GM23338 (cell line): ENCODE results near the gene FOXL2NB. TPM values are rescaled to one million over a fixed set of nuclear protein-coding genes. Genes with fewer than 3 reads are reported as not detected.

Experiments
- ATAC-seq: fragments of 200-7000 bp; cut with Tn5 transposase; 3 replicates; pipeline ENCODE4 v1.9.1; 2020
- DNase-seq: peaks from one replicate; pipeline ENCODE4 v3.0.0-alpha.2; 2015; ENCODE audit warnings: low spot score
- H2AFZ ChIP-seq: fragments of 200-600 bp; sonication (generic); 2 replicates; pipeline ENCODE4 v1.8.0; 2016; ENCODE audit warnings: antibody characterized with exemption, mild to moderate bottlenecking, moderate library complexity
- H3F3A ChIP-seq: fragments of 200-600 bp; sonication (generic); replicated peaks from 2 replicates; pipeline ENCODE4 v1.8.0; 2017; ENCODE audit warnings: antibody characterized with exemption, mixed run types, low read depth
- H3K27ac ChIP-seq: fragments of 200-600 bp; sonication (generic); 2 replicates; pipeline ENCODE4 v1.6.1; 2016; ENCODE audit warnings: low read depth
- H3K27me3 ChIP-seq: fragments of 200-600 bp; sonication (generic); 2 replicates; pipeline ENCODE4 v1.8.0; 2016; ENCODE audit warnings: mild to moderate bottlenecking, mixed run types, moderate library complexity; ENCODE audit not compliant: insufficient read depth
- H3K36me3 ChIP-seq: fragments of 200-600 bp; sonication (generic); 2 replicates; pipeline ENCODE4 v1.8.0; 2016; ENCODE audit warnings: mild to moderate bottlenecking; ENCODE audit not compliant: insufficient read depth
- H3K4me1 ChIP-seq: fragments of 200-600 bp; sonication (generic); 2 replicates; pipeline ENCODE4 v1.8.0; 2016; ENCODE audit warnings: mild to moderate bottlenecking, moderate library complexity; ENCODE audit not compliant: insufficient read depth
- H3K4me2 ChIP-seq: fragments of 200-600 bp; sonication (generic); 2 replicates; pipeline ENCODE4 v1.7.1; 2017; ENCODE audit warnings: mixed run types
- H3K4me3 ChIP-seq: fragments of 200-600 bp; sonication (generic); 2 replicates; pipeline ENCODE4 v1.6.1; 2016; ENCODE audit warnings: mixed run types
- H3K79me2 ChIP-seq: fragments of 200-600 bp; sonication (generic); replicated peaks from 2 replicates; pipeline ENCODE4 v1.8.0; 2017; ENCODE audit warnings: mild to moderate bottlenecking; ENCODE audit not compliant: insufficient read depth
- H3K9me2 ChIP-seq: fragments of 200-600 bp; sonication (generic); 2 replicates; pipeline ENCODE4 v1.8.0; 2017; ENCODE audit not compliant: insufficient read depth
- H4K20me1 ChIP-seq: fragments of 200-600 bp; sonication (generic); replicated peaks from 2 replicates; pipeline ENCODE4 v1.8.0; 2017; ENCODE audit warnings: mild to moderate bottlenecking; ENCODE audit not compliant: insufficient read depth
- H3K27ac Mint-ChIP-seq: 2 replicates; pipeline ENCODE4 v1.8.0; 2020; ENCODE audit warnings: inconsistent platforms, mild to moderate bottlenecking, moderate library complexity, mixed read lengths
- H3K27me3 Mint-ChIP-seq: 3 replicates; pipeline ENCODE4 v1.8.0; 2022; ENCODE audit warnings: low read depth, mild to moderate bottlenecking, moderate library complexity, mixed read lengths, inconsistent platforms; ENCODE audit not compliant: insufficient read depth, poor library complexity
- H3K36me3 Mint-ChIP-seq: 3 replicates; pipeline ENCODE4 v1.8.0; 2021; ENCODE audit warnings: low read depth, mild to moderate bottlenecking, inconsistent platforms, moderate library complexity, mixed read lengths
- H3K4me1 Mint-ChIP-seq: 3 replicates; pipeline ENCODE4 v1.8.0; 2020; ENCODE audit warnings: mild to moderate bottlenecking, inconsistent platforms, mixed read lengths
- H3K4me3 Mint-ChIP-seq: 3 replicates; pipeline ENCODE4 v1.8.0; 2021; ENCODE audit warnings: moderate library complexity, mild to moderate bottlenecking, inconsistent platforms, mixed read lengths
- H3K9me3 Mint-ChIP-seq: 3 replicates; pipeline ENCODE4 v1.8.0; 2020; ENCODE audit warnings: moderate library complexity, mild to moderate bottlenecking, inconsistent platforms, mixed read lengths
- CREB1 ChIP-seq: fragments of 250-450 bp; sonication (Bioruptor Pico); IDR thresholded peaks from 2 replicates; pipeline ENCODE4 v1.5.0; 2020; ENCODE audit warnings: low read depth, mild to moderate bottlenecking, moderate library complexity
- ETS1 ChIP-seq: IDR thresholded peaks from 2 replicates; pipeline ENCODE4 v1.6.1; 2016; ENCODE audit warnings: antibody characterized with exemption
- EZH2 ChIP-seq: fragments of 200-600 bp; sonication (generic); IDR thresholded peaks from one replicate; pipeline ENCODE4 v1.8.0; 2017; ENCODE audit warnings: antibody characterized with exemption, mild to moderate bottlenecking, low read depth; ENCODE audit not compliant: unreplicated experiment
- EZH2phosphoT487 ChIP-seq: fragments of 200-600 bp; sonication (generic); IDR thresholded peaks from one replicate; pipeline ENCODE4 v1.8.1; 2018; ENCODE audit warnings: antibody characterized with exemption; ENCODE audit not compliant: unreplicated experiment
- JUNB ChIP-seq: IDR thresholded peaks from one replicate; pipeline ENCODE4 v1.6.1; 2016; ENCODE audit warnings: antibody characterized with exemption; ENCODE audit not compliant: unreplicated experiment
- NANOG ChIP-seq: IDR thresholded peaks from 2 replicates; pipeline ENCODE4 v1.6.1; 2016; ENCODE audit warnings: antibody characterized with exemption, borderline replicate concordance
- POLR2AphosphoS5 ChIP-seq: IDR thresholded peaks from 2 replicates; pipeline ENCODE4 v1.6.1; 2016; ENCODE audit warnings: antibody characterized with exemption, low read depth
- REST ChIP-seq: IDR thresholded peaks from one replicate; pipeline ENCODE4 v1.6.1; 2018; ENCODE audit warnings: antibody characterized with exemption; ENCODE audit not compliant: unreplicated experiment
- STAT1 ChIP-seq: IDR thresholded peaks from one replicate; pipeline ENCODE4 v1.6.1; 2016; ENCODE audit warnings: antibody characterized with exemption; ENCODE audit not compliant: unreplicated experiment
- ZNF114 ChIP-seq: fragments of 250-450 bp; sonication (Bioruptor Pico); IDR thresholded peaks from 2 replicates; pipeline ENCODE4 v1.5.0; 2020; ENCODE audit warnings: mild to moderate bottlenecking, moderate library complexity
- ZNF331 ChIP-seq: fragments of 250-450 bp; sonication (Bioruptor Pico); IDR thresholded peaks from 2 replicates; pipeline ENCODE4 v1.5.0; 2020; ENCODE audit warnings: low read depth, mild to moderate bottlenecking, moderate library complexity
- polyA plus RNA-seq: library from polyadenylated mRNA; unstranded; fragments of >200 nt; fragmentation: Nextera tagmentation; extraction: Ambion mirVana; gene quantifications from 2 replicates; pipeline ENCODE4 v1.2.1, GENCODE V29; 2016
- total RNA-seq: library from RNA; depleted of rRNA; stranded (reverse); fragments of >200 nt; shearing (Covaris generic); gene quantifications from 2 replicates; pipeline ENCODE4 v1.2.3, GENCODE V29; 2014
- TF ChIP-seq, protein P1 (sequence below): fragments of 250-450 bp; sonication (Bioruptor Pico); IDR thresholded peaks from 2 replicates; pipeline ENCODE4 v1.5.0; 2020; ENCODE audit warnings: mild to moderate bottlenecking, moderate library complexity
- TF ChIP-seq, protein P2 (sequence below), 2 experiments: fragments of 200-600 bp in 1 of 2; sonication (generic) in 1 of 2; conservative IDR thresholded peaks; 2 replicates each; pipeline versions ENCODE4 v1.5.1 to v1.6.1; 2016 to 2017; ENCODE audit warnings: antibody characterized with exemption in 2 of 2, low read depth in 2 of 2, mild to moderate bottlenecking in 2 of 2, moderate library complexity in 1 of 2

Gene FOXL2NB
- total and polyA plus RNA-seq, 2 experiments from 2014 or later, result 11.2 to 15.6 TPM

DNA sequence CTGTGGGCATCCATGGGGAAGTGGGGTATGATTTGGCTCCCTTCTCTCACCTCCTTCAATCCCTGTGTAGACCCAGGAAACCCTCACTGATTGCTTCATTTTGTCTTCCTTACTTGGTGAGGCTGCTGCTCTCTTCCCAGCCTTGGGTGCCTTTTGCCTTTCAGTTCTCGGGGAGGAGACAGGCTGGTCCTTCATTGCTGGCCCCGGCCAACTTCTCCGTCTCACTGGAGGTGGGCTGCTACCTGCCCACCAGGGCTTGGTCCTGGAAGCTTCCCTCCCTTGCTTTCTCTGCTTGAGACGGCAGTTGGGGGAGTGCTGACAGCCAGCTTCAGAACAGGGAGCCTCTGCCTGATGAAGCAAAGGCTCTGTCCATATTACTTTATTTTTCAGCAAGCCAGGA is 4.7 kb upstream of the FOXL2NB start:
- Histone ChIP-seq H3F3A (peaks cover 24% of the 10 kb centered on the region; the same call in 1 of the 2 replicates), H3K9me2 (no peaks in the 10 kb centered on the region), H3K4me3 (no peak overlapping the region), H2AFZ (no peak overlapping the region), H3K79me2 (no peaks in the 10 kb centered on the region), H3K27me3 (peaks cover 100% of the 10 kb centered on the region), H3K4me2 (peak overlapping the region; percentile 82; the same call in 1 of the 2 replicates), H3K27ac (no peak overlapping the region), H3K4me1 (peaks cover 52% of the 10 kb centered on the region), H3K36me3 (no peaks in the 10 kb centered on the region), H4K20me1 (peaks cover 20% of the 10 kb centered on the region)
- Mint-ChIP-seq H3K27me3 (peaks cover 93% of the 10 kb centered on the region), H3K4me3 (peak overlapping the region; percentile 78; the same call in 1 of the 3 replicates), H3K36me3 (0 out of 3 replicates have a peak, but pooled peaks cover 3% of the 10 kb centered on the region), H3K27ac (no peak overlapping the region), H3K4me1 (peaks cover 53% of the 10 kb centered on the region), H3K9me3 (peaks cover 12% of the 10 kb centered on the region)
- no peak for TF ChIP-seq STAT1
- TF ChIP-seq NANOG, result no peak
- TF ChIP-seq EZH2phosphoT487, result no peak
- no peak for TF ChIP-seq JUNB
- TF ChIP-seq EZH2, result no peak
- no peak for TF ChIP-seq POLR2AphosphoS5
- TF ChIP-seq CREB1, result no peak
- TF ChIP-seq, protein P1, sequence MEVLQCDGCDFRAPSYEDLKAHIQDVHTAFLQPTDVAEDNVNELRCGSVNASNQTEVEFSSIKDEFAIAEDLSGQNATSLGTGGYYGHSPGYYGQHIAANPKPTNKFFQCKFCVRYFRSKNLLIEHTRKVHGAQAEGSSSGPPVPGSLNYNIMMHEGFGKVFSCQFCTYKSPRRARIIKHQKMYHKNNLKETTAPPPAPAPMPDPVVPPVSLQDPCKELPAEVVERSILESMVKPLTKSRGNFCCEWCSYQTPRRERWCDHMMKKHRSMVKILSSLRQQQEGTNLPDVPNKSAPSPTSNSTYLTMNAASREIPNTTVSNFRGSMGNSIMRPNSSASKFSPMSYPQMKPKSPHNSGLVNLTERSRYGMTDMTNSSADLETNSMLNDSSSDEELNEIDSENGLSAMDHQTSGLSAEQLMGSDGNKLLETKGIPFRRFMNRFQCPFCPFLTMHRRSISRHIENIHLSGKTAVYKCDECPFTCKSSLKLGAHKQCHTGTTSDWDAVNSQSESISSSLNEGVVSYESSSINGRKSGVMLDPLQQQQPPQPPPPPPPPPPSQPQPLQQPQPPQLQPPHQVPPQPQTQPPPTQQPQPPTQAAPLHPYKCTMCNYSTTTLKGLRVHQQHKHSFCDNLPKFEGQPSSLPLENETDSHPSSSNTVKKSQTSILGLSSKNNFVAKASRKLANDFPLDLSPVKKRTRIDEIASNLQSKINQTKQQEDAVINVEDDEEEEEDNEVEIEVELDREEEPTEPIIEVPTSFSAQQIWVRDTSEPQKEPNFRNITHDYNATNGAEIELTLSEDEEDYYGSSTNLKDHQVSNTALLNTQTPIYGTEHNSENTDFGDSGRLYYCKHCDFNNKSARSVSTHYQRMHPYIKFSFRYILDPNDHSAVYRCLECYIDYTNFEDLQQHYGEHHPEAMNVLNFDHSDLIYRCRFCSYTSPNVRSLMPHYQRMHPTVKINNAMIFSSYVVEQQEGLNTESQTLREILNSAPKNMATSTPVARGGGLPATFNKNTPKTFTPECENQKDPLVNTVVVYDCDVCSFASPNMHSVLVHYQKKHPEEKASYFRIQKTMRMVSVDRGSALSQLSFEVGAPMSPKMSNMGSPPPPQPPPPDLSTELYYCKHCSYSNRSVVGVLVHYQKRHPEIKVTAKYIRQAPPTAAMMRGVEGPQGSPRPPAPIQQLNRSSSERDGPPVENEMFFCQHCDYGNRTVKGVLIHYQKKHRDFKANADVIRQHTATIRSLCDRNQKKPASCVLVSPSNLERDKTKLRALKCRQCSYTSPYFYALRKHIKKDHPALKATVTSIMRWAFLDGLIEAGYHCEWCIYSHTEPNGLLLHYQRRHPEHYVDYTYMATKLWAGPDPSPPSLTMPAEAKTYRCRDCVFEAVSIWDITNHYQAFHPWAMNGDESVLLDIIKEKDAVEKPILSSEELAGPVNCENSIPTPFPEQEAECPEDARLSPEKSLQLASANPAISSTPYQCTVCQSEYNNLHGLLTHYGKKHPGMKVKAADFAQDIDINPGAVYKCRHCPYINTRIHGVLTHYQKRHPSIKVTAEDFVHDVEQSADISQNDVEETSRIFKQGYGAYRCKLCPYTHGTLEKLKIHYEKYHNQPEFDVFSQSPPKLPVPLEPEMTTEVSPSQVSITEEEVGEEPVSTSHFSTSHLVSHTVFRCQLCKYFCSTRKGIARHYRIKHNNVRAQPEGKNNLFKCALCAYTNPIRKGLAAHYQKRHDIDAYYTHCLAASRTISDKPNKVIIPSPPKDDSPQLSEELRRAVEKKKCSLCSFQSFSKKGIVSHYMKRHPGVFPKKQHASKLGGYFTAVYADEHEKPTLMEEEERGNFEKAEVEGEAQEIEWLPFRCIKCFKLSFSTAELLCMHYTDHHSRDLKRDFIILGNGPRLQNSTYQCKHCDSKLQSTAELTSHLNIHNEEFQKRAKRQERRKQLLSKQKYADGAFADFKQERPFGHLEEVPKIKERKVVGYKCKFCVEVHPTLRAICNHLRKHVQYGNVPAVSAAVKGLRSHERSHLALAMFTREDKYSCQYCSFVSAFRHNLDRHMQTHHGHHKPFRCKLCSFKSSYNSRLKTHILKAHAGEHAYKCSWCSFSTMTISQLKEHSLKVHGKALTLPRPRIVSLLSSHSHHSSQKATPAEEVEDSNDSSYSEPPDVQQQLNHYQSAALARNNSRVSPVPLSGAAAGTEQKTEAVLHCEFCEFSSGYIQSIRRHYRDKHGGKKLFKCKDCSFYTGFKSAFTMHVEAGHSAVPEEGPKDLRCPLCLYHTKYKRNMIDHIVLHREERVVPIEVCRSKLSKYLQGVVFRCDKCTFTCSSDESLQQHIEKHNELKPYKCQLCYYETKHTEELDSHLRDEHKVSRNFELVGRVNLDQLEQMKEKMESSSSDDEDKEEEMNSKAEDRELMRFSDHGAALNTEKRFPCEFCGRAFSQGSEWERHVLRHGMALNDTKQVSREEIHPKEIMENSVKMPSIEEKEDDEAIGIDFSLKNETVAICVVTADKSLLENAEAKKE (CRISPR knock-in tag), result no peak
- TF ChIP-seq ETS1, result no peak
- TF ChIP-seq, protein P2, sequence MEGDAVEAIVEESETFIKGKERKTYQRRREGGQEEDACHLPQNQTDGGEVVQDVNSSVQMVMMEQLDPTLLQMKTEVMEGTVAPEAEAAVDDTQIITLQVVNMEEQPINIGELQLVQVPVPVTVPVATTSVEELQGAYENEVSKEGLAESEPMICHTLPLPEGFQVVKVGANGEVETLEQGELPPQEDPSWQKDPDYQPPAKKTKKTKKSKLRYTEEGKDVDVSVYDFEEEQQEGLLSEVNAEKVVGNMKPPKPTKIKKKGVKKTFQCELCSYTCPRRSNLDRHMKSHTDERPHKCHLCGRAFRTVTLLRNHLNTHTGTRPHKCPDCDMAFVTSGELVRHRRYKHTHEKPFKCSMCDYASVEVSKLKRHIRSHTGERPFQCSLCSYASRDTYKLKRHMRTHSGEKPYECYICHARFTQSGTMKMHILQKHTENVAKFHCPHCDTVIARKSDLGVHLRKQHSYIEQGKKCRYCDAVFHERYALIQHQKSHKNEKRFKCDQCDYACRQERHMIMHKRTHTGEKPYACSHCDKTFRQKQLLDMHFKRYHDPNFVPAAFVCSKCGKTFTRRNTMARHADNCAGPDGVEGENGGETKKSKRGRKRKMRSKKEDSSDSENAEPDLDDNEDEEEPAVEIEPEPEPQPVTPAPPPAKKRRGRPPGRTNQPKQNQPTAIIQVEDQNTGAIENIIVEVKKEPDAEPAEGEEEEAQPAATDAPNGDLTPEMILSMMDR (conservative IDR thresholded peaks at IDR 0.05; ENCODE audit: low read depth in 2 of 2), result no peak
- no peak for TF ChIP-seq REST
- no peak for TF ChIP-seq ZNF331
- no peak for TF ChIP-seq ZNF114 (CRISPR knock-in tag)
- ATAC-seq (no peak), DNase-seq (no peak)
